HepG2 (cell line): ENCODE measurements around the gene GON7. TPM values are rescaled to one million over a fixed set of nuclear protein-coding genes. Genes with fewer than 3 reads are reported as not detected.

ENCODE experiments used
- HCFC1 ChIP-seq: fragments of 150-350 bp; IDR thresholded peaks from 2 replicates; pipeline ENCODE4 v1.6.1; 2014; ENCODE audit warnings: low read depth, low read length
- HDAC1 ChIP-seq: sonication (generic); formaldehyde crosslinking; IDR thresholded peaks from 2 replicates; pipeline ENCODE4 v1.5.1; 2020; ENCODE audit warnings: mild to moderate bottlenecking, missing genetic modification reagents
- KDM3A ChIP-seq: IDR thresholded peaks from 2 replicates; pipeline ENCODE4 v1.6.1; 2018; ENCODE audit warnings: low read depth, missing compliant biosample characterization
- LCORL ChIP-seq, 2 experiments: fragments of 450-650 bp in 1 of 2; sonication (generic) in 1 of 2; formaldehyde crosslinking in 1 of 2; IDR thresholded peaks; 2 replicates each; pipeline versions ENCODE4 v1.5.0 to v1.6.1; 2017 to 2020; ENCODE audit warnings: antibody characterized with exemption in 1 of 2, missing genetic modification reagents in 1 of 2
- ONECUT2 ChIP-seq: sonication (generic); formaldehyde crosslinking; IDR thresholded peaks from 2 replicates; pipeline ENCODE4 v1.4.0; 2020; ENCODE audit warnings: missing genetic modification reagents
- THYN1 ChIP-seq: sonication (generic); formaldehyde crosslinking; IDR thresholded peaks from 2 replicates; pipeline ENCODE4 v1.8.1; 2023; ENCODE audit warnings: low read depth, mild to moderate bottlenecking, moderate library complexity, missing genetic modification reagents, borderline replicate concordance
- ZNF703 ChIP-seq: sonication (generic); formaldehyde crosslinking; IDR thresholded peaks from 2 replicates; pipeline ENCODE4 v1.5.1; 2020; ENCODE audit warnings: missing genetic modification reagents, mild to moderate bottlenecking, moderate library complexity, borderline replicate concordance
- ZNF850 ChIP-seq: sonication (generic); formaldehyde crosslinking; conservative IDR thresholded peaks from 2 replicates; pipeline ENCODE4 v1.9.0; 2021; ENCODE audit warnings: mild to moderate bottlenecking, missing genetic modification reagents
- ZNF879 ChIP-seq: sonication (generic); formaldehyde crosslinking; IDR thresholded peaks from 2 replicates; pipeline ENCODE4 v1.8.1; 2023; ENCODE audit warnings: missing genetic modification reagents
- polyA plus RNA-seq, 8 experiments: library from polyadenylated mRNA; depleted of rRNA in 3 of 8; stranded (reverse) in 7 of 8; unstranded in 1 of 8; fragments of >200 nt; fragmentation: Illumina TruSeq in 4 of 8; extraction: Trizol in 4 of 8; gene quantifications; 2 replicates each; pipeline versions ENCODE4 v1.2.1 to v1.2.3, GENCODE V29; 2011 to 2016; ENCODE audit warnings: low read depth in 4 of 8, missing spikeins in 1 of 8, mixed read lengths in 1 of 8; ENCODE audit not compliant: insufficient read depth in 1 of 8
- total RNA-seq, 5 experiments: library from RNA; depleted of rRNA; stranded (reverse); fragments of >200 nt; fragmentation: Illumina TruSeq; extraction: Trizol; gene quantifications; 2 replicates each; pipeline ENCODE4 v1.2.3, GENCODE V29; 2016; ENCODE audit warnings: low read depth in 1 of 5
- TF ChIP-seq, protein P1 (sequence below): sonication (generic); formaldehyde crosslinking; IDR thresholded peaks from 2 replicates; pipeline ENCODE4 v1.4.0; 2020; ENCODE audit warnings: mild to moderate bottlenecking, missing genetic modification reagents
- TF ChIP-seq, protein P2 (sequence below): IDR thresholded peaks from 2 replicates; pipeline ENCODE4 v1.6.1; 2016; ENCODE audit warnings: missing compliant biosample characterization, missing genetic modification reagents, borderline replicate concordance
- TF ChIP-seq, protein P3 (sequence below): sonication (generic); formaldehyde crosslinking; IDR thresholded peaks from 2 replicates; pipeline ENCODE4 v1.8.1; 2022; ENCODE audit warnings: low read depth, mild to moderate bottlenecking, missing genetic modification reagents
- TF ChIP-seq, protein P4 (sequence below): sonication (generic); formaldehyde crosslinking; IDR thresholded peaks from 2 replicates; pipeline ENCODE4 v1.8.1; 2023; ENCODE audit warnings: mild to moderate bottlenecking, moderate library complexity, missing genetic modification reagents

GON7 gene
- total and polyA plus RNA-seq, 2 of the 13 experiments (the other 11 are each of a cell fraction or from before 2014, with no cell fraction given) = 11.9 to 28.0 TPM

DNA sequence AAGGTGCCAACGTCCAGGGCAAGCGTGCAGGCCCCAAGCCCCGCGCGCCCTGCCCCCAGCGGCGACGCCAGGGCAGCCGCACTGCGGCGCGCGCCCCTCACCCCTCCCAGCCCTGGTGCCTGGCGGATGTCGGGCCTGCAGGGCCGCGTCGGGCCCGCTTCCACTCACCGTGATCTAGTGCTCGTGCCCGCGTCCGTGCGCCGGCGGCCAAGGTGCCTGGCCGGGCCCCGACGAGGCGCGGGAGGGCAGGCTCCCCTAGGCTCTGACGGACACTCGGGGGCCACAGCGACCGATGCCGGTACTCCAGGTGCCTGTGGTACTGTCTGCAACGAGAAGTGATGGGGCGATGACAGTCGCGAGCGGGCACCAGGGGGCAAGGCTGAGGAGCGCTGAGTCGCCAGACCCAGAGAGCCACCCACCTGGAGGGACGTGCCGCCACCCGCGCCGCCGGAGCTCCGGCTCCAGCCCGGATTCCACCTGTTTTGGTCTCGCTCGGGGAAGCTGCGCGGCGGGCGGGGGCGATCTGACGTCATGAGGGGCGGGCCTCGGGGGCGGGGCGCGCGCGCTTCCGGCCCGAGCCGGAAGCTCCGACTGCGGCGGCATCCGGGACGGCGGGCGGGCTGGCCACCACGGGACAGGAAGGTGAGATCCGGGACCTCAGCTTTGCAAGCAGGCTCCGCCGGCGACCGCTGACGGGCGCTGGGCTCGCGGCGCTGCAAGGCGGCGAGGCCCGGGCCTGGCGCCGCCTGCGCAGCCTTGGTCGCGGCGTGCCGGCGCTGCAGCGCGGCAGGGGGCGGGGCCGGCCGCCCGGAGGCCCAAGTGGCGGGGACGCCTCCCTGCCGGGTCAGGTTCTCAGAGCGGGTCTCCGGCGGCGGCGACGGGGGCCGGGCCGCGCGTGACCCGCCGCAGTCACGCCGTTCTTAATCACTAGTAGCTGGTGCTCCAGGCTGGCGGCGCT, 22.2 kb downstream of the GON7 start, which contains the start of the genes LYSET and MOAP1 (continued):
- TF ChIP-seq, protein P1, sequence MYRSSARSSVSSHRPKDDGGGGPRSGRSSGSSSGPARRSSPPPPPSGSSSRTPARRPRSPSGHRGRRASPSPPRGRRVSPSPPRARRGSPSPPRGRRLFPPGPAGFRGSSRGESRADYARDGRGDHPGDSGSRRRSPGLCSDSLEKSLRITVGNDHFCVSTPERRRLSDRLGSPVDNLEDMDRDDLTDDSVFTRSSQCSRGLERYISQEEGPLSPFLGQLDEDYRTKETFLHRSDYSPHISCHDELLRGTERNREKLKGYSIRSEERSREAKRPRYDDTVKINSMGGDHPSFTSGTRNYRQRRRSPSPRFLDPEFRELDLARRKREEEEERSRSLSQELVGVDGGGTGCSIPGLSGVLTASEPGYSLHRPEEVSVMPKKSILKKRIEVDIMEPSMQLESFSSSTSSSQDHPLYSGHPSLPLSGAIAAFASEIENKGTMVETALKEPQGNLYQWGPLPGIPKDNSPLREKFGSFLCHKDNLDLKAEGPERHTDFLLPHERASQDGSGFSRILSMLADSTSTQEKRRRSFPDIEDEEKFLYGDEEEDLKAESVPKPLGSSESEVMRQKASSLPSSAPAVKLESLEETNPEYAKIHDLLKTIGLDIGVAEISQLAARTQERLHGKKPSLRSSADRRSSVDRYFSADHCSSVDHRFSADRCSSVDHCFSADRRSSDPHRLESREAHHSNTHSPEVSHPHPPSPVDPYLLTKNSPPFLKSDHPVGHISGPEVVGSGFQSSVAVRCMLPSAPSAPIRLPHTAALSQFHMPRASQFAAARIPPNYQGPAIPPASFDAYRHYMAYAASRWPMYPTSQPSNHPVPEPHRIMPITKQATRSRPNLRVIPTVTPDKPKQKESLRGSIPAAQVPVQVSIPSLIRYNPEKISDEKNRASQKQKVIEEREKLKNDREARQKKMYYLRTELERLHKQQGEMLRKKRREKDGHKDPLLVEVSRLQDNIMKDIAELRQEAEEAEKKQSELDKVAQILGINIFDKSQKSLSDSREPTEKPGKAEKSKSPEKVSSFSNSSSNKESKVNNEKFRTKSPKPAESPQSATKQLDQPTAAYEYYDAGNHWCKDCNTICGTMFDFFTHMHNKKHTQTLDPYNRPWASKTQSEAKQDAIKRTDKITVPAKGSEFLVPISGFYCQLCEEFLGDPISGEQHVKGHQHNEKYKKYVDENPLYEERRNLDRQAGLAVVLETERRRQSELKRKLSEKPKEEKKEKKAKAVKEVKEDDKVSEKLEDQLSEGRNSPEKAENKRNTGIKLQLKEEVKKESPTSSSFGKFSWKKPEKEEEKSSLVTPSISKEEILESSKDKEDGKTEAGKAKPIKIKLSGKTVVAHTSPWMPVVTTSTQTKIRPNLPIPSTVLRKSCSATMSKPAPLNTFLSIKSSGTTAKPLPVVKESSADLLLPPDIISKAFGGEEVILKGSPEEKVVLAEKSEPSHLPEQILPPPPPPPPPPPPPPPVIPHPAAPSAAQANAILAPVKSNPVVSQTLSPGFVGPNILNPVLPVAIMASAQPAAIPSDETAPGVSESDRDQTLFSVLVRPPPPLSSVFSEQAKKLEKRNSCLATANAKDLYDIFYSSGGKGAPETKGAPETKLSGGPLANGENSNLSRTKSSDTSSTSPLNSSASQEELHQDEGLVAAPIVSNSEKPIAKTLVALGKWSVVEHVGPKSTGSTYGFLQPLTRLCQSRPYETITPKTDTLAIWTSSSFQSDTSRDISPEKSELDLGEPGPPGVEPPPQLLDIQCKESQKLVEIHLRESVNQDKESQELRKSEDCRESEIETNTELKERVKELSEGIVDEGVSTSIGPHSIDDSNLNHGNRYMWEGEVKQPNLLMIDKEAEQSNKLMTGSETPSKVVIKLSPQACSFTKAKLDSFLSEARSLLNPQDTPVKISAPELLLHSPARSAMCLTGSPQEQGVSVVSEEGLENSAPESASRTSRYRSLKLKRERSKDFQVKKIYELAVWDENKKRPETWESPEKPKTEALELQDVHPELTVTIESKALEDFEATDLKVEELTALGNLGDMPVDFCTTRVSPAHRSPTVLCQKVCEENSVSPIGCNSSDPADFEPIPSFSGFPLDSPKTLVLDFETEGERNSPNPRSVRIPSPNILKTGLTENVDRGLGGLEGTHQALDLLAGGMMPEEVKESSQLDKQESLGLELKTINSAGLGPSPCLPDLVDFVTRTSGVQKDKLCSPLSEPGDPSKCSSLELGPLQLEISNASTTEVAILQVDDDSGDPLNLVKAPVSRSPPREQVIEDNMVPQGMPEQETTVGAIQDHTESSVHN (CRISPR knock-in tag) = peak; percentile 63; the same call in 1 of the 2 replicates
- TF ChIP-seq ZNF850 (CRISPR knock-in tag) (0 out of 2 replicates have a peak, but pooled peaks have one; percentile 54), LCORL (IDR thresholded peaks at IDR 0.05) (no peak), LCORL (CRISPR knock-in tag; IDR thresholded peaks at IDR 0.05) (0 out of 2 replicates have a peak, but pooled peaks have one; percentile 35), ZNF879 (CRISPR knock-in tag) (0 out of 2 replicates have a peak, but pooled peaks have one; percentile 60), KDM3A (CRISPR knock-in tag) (no peak), ZNF703 (CRISPR knock-in tag) (peak; percentile 69; the same call in 1 of the 2 replicates), ONECUT2 (CRISPR knock-in tag) (no peak), THYN1 (CRISPR knock-in tag) (no peak), HDAC1 (peak; percentile 89), HCFC1 (0 out of 2 replicates have a peak, but pooled peaks have one; percentile 10)
- TF ChIP-seq, protein P2, sequence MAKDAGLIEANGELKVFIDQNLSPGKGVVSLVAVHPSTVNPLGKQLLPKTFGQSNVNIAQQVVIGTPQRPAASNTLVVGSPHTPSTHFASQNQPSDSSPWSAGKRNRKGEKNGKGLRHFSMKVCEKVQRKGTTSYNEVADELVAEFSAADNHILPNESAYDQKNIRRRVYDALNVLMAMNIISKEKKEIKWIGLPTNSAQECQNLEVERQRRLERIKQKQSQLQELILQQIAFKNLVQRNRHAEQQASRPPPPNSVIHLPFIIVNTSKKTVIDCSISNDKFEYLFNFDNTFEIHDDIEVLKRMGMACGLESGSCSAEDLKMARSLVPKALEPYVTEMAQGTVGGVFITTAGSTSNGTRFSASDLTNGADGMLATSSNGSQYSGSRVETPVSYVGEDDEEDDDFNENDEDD (CRISPR knock-in tag) = peak; percentile 28; the same call in 1 of the 2 replicates
- TF ChIP-seq, protein P3, sequence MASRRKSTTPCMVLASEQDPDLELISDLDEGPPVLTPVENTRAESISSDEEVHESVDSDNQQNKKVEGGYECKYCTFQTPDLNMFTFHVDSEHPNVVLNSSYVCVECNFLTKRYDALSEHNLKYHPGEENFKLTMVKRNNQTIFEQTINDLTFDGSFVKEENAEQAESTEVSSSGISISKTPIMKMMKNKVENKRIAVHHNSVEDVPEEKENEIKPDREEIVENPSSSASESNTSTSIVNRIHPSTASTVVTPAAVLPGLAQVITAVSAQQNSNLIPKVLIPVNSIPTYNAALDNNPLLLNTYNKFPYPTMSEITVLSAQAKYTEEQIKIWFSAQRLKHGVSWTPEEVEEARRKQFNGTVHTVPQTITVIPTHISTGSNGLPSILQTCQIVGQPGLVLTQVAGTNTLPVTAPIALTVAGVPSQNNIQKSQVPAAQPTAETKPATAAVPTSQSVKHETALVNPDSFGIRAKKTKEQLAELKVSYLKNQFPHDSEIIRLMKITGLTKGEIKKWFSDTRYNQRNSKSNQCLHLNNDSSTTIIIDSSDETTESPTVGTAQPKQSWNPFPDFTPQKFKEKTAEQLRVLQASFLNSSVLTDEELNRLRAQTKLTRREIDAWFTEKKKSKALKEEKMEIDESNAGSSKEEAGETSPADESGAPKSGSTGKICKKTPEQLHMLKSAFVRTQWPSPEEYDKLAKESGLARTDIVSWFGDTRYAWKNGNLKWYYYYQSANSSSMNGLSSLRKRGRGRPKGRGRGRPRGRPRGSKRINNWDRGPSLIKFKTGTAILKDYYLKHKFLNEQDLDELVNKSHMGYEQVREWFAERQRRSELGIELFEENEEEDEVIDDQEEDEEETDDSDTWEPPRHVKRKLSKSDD (CRISPR knock-in tag) = peak; percentile 44; the same call in 1 of the 2 replicates
- TF ChIP-seq, protein P4, sequence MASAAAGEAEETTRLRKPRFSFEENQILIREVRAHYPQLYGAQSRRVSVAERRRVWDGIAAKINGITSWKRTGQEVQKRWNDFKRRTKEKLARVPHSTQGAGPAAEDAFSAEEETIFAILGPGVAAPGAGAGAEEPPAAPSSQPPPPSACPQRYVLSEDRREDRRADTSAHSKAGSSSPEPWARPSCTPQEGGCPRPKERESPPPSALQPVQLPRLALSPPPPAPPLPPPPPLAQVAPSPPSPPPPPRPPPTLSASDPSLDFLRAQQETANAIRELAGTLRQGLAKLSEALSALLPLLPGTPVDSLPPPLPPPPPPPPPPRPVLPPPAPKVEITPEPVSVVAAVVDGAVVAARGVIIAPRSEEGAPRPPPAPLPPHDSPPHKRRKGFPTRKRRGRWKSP = peak; percentile 48; the same call in 1 of the 2 replicates
